ENCODE results near the gene NGRN.
A peak's percentile ranks its signal among the peaks of the same experiment; 100 is the strongest.

GRCh38 chr15:90231028-90232017, 34.1 kb upstream of the NGRN start:
- TF ChIP-seq POLR2A (IDR thresholded peaks at IDR 0.05; ENCODE audit: low read depth, low read length) (no peak), POLR2AphosphoS5 (IDR thresholded peaks at IDR 0.05; ENCODE audit: low read depth, low read length) (no peak; the same call in 1 of the 2 replicates), TAF1 (IDR thresholded peaks at IDR 0.05; ENCODE audit: low read depth, low read length) (no peak), PAX5 (IDR thresholded peaks at IDR 0.05; ENCODE audit: insufficient read depth, low read length, severe bottlenecking) (peak; percentile 57), POU2F2 (IDR thresholded peaks at IDR 0.05; ENCODE audit: low read depth, low read length) (0 out of 2 replicates have a peak, but pooled peaks have one; percentile 41)

Data from GM12891 (cell line).